NCI-H1930 (cell line): ENCODE results near the gene STAT2.
"Not testable (repeated sequence)": the region's sequence is repeated elsewhere in the genome, so short reads cannot be mapped to it uniquely, and the experiment has no call there.

ENCODE experiments used
- DNase-seq, 2 experiments: peaks; one replicate each; lab custom pipeline; 2025; lab: John Stamatoyannopoulos, UW

Gene STAT2

GRCh38 chr12:56361487-56362129 lies 1.7 kb upstream of the STAT2 start:
- DNase-seq: no peak

- no peak for DNase-seq
These were observed 923 bp downstream of the STAT2 start for GRCh38 chr12:56358836-56359532.

GRCh38 chr12:56351325-56351724 lies 8.6 kb downstream of the STAT2 start:
- no peak for DNase-seq

- no peak for DNase-seq
These were observed 9.2 kb downstream of the STAT2 start for GRCh38 chr12:56350662-56351061.

GRCh38 chr12:56348776-56349175 lies 11.1 kb downstream of the STAT2 start:
- DNase-seq: no peak

- not testable (repeated sequence) for DNase-seq
These were observed 12.7 kb downstream of the STAT2 start for GRCh38 chr12:56347255-56347654.

- no peak for DNase-seq
These were observed 13.2 kb downstream of the STAT2 start for GRCh38 chr12:56346675-56347074.

GRCh38 chr12:56342290-56342689 lies 17.6 kb downstream of the STAT2 start:
- not testable (repeated sequence) for DNase-seq

GRCh38 chr12:56341616-56342015 lies 18.3 kb downstream of the STAT2 start:
- DNase-seq: no peak

GRCh38 chr12:56339158-56339422 lies 20.8 kb downstream of the STAT2 start:
- DNase-seq: no peak

- no peak for DNase-seq
These were observed 21.4 kb downstream of the STAT2 start, which contains the start of gene IL23A for GRCh38 chr12:56338308-56339157. IL23A (plus strand) TSS chr12:56338884; CDS start chr12:56339045, 161 bp downstream.

GRCh38 chr12:56337753-56338251 lies 22.1 kb downstream of the STAT2 start:
- no peak for DNase-seq

- DNase-seq: no peak
These were observed 23.3 kb downstream of the STAT2 start for GRCh38 chr12:56336361-56337167.

- DNase-seq: not testable (repeated sequence)
These were observed 24.4 kb downstream of the STAT2 start for GRCh38 chr12:56335527-56335926.

GRCh38 chr12:56334490-56334793 lies 25.5 kb downstream of the STAT2 start:
- DNase-seq: no peak

GRCh38 chr12:56333679-56334489 lies 26.0 kb downstream of the STAT2 start, which contains the start of gene PAN2:
PAN2 (minus strand) TSS chr12:56334000; CDS start chr12:56333094, 906 bp downstream.
- peak; percentile 94 to 95 for DNase-seq

- no peak for DNase-seq
These were observed 26.7 kb downstream of the STAT2 start for GRCh38 chr12:56333197-56333678.

GRCh38 chr12:56332512-56333196 lies 27.3 kb downstream of the STAT2 start:
- no peak for DNase-seq

GRCh38 chr12:56330936-56331490 lies 28.9 kb downstream of the STAT2 start:
- no peak for DNase-seq

- no peak for DNase-seq
These were observed 33.4 kb downstream of the STAT2 start for GRCh38 chr12:56326533-56326932.
